WERI-Rb-1 (cell line): ENCODE data around the gene CCDC85C.

Experiments used
- DNase-seq: peaks from one replicate; pipeline ENCODE4 v3.0.0-alpha.2; 2020
- H3K27ac ChIP-seq: fragments of 250-450 bp; sonication (Bioruptor Pico); 2 replicates; pipeline ENCODE4 v1.5.1; 2020; ENCODE audit warnings: mild to moderate bottlenecking, moderate library complexity
- H3K27me3 ChIP-seq: fragments of 250-450 bp; sonication (Bioruptor Pico); 2 replicates; pipeline ENCODE4 v1.5.1; 2021; ENCODE audit warnings: mild to moderate bottlenecking, low read depth, moderate library complexity; ENCODE audit not compliant: insufficient read depth, severe bottlenecking
- H3K36me3 ChIP-seq: fragments of 250-450 bp; sonication (Bioruptor Pico); 2 replicates; pipeline ENCODE4 v1.5.1; 2020; ENCODE audit warnings: mild to moderate bottlenecking, moderate library complexity
- H3K4me3 ChIP-seq: 2 replicates; pipeline ENCODE4 v1.5.1; 2011; ENCODE audit warnings: low read depth, mild to moderate bottlenecking, control low read depth, low read length
- H3K9me3 ChIP-seq: fragments of 250-450 bp; sonication (Bioruptor Pico); 2 replicates; pipeline ENCODE4 v1.5.1; 2021; ENCODE audit warnings: mild to moderate bottlenecking, moderate library complexity; ENCODE audit not compliant: severe bottlenecking
- TF ChIP-seq, protein P1 (sequence below): IDR thresholded peaks from 2 replicates; pipeline ENCODE4 v1.5.1; 2011; ENCODE audit warnings: low read depth, mild to moderate bottlenecking, control low read depth, inconsistent platforms, low read length

The CCDC85C gene

DNA sequence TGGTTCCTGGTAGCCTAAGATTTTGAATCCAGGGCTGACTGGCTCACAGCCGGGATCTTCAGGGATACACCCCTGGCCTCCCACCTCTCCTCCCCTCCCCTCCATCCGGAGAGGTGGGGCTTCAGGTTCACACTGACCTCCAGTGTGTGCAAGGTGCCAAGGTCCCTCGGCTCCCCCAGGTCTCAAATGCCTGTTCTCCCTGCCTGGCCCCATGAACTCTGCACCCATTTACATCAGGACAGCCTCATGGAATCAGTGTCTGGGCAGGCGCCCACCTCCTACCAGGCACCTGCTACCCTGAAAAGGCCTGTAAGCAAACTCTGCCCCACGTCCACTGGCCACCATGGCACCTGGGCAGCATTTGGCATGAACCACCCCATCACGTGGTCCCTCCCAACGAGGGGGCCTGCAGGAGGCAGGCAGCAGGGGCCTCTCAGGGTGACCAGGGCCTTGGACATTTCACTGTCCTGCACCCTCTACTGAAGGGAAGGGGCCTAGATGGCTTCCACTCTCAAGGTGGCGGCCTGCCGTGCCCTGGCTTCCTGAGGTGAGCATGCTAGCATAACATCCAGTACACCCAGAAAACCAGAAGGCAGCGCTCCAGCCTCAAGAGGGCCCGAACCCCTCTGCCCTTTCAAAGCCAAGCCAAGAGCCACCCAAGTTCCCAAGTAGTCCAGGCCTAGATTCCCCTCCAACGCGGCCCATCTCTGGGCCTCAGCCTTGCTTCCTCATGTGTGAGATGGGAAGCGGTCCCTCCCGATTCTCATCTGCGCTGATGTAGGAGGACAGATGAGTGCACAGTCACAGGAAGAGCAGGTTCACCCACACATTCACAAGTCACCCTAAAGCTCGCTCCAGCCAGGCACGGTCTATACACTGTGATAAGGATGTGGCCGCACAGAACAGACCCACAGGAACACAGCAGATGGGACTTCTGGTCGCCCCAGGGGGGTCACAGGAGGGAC is 37.3 kb downstream of the CCDC85C start:
- peak overlapping the region; percentile 89 for H3K27ac ChIP-seq
- DNase-seq: no peak
- TF ChIP-seq, protein P1, sequence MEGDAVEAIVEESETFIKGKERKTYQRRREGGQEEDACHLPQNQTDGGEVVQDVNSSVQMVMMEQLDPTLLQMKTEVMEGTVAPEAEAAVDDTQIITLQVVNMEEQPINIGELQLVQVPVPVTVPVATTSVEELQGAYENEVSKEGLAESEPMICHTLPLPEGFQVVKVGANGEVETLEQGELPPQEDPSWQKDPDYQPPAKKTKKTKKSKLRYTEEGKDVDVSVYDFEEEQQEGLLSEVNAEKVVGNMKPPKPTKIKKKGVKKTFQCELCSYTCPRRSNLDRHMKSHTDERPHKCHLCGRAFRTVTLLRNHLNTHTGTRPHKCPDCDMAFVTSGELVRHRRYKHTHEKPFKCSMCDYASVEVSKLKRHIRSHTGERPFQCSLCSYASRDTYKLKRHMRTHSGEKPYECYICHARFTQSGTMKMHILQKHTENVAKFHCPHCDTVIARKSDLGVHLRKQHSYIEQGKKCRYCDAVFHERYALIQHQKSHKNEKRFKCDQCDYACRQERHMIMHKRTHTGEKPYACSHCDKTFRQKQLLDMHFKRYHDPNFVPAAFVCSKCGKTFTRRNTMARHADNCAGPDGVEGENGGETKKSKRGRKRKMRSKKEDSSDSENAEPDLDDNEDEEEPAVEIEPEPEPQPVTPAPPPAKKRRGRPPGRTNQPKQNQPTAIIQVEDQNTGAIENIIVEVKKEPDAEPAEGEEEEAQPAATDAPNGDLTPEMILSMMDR: no peak
- H3K27me3 ChIP-seq: no peaks in the 10 kb centered on the region
- no peak overlapping the region for H3K4me3 ChIP-seq
- H3K9me3 ChIP-seq: no peaks in the 10 kb centered on the region
- peaks cover 8% of the 10 kb centered on the region for H3K36me3 ChIP-seq

DNA sequence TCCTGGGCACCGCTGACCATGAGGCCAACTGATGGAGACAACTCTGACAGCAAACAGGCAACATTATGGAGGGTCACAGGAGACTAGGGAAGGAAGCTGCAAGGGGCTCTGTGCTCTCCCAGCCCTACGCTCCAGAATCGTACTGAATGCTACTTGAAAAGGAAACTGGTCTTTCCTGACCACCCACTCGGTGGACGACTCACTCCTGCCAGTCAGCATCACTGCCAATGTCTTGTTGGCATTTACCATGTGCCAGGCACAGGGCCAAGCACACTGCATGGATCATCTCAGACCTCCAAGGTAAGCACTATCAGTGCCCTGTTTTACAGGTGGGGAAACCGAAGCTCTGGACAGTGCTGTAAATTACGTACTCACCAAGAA is 38.0 kb downstream of the CCDC85C start:
- Histone ChIP-seq H3K36me3 (peaks cover 3% of the 10 kb centered on the region; the same call in 1 of the 2 replicates), H3K27ac (peak overlapping the region; percentile 89), H3K9me3 (no peaks in the 10 kb centered on the region), H3K4me3 (no peak overlapping the region), H3K27me3 (no peaks in the 10 kb centered on the region)
- TF ChIP-seq, protein P1: no peak
- no peak for DNase-seq

DNA sequence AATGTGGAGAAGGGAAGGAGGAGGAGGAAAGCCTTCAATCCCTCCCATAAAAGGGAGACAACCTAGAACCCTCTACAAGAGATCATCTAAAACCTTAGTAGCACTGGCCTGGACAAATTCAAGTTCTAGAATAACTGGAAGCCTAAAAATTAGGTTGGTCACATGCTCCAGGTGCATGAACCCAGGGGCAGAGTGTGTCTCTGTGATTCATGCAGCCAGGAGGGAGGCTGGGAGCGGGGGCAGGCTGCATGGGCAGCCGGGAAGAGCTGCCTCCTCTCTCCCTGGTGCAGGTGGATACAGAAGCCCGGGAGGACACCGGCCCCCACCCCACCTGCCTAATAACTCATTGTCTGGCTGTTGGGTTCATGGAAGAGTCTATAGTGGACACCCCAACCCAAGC is 38.6 kb downstream of the CCDC85C start:
- Histone ChIP-seq H3K4me3 (no peak overlapping the region), H3K27ac (peak overlapping the region; percentile 89), H3K9me3 (no peaks in the 10 kb centered on the region), H3K27me3 (no peaks in the 10 kb centered on the region), H3K36me3 (peaks cover 3% of the 10 kb centered on the region; the same call in 1 of the 2 replicates)
- TF ChIP-seq, protein P1: no peak
- DNase-seq: no peak

DNA sequence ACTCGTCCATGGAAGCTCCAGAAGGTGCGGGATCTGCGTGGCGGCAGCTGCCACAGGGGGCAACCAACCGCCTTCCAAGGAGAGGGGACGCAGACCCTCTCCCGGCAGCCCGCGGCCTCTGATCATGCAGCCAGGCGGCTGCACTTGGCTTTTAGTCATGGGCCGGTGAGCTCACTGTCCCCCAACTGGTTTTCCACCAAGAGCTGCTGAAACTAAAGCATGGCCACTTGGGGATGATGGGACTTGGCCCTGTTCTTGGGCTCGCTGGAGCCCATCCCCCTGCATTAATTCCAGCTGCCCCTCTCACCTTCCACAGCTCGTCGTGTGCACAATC is 39.1 kb downstream of the CCDC85C start:
- no peaks in the 10 kb centered on the region for H3K9me3 ChIP-seq
- TF ChIP-seq, protein P1: no peak
- H3K36me3 ChIP-seq: no peaks in the 10 kb centered on the region
- no peaks in the 10 kb centered on the region for H3K27me3 ChIP-seq
- no peak overlapping the region for H3K4me3 ChIP-seq
- peak overlapping the region; percentile 89 for H3K27ac ChIP-seq
- DNase-seq: no peak

DNA sequence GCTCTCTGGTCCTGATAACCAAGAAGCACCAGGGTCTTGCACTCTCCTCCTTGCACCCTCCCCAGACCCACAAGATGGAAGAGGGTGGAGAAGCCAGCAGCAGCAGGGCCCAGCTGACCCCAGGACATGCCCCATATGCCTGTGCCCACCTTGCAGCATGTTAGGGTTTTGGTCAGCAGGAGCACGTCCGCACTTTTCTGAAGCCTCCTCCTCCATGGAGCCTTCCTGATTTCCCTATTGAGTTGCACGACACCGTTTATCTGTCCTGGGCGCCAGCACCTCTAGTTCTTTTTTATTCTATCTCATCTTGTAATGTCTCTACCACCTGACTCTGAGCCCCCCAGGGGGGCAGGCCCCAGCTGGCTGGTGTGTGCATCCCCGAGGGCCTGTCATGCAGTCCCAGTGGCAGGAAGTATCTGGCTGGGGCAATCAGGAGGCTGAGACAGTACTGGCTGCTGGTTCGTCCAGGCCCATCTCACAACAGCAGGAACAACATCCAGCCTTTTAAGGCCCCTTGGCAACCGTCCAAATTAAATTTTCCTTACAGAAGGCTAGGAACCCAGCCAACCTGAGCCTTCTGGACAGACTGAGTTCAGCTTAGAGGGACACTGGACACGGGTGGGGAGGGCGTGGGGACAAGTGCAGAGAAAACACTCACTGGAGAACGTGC is 39.6 kb downstream of the CCDC85C start:
- H3K4me3 ChIP-seq: no peak overlapping the region
- no peaks in the 10 kb centered on the region for H3K9me3 ChIP-seq
- H3K27ac ChIP-seq: peak overlapping the region; percentile 89
- no peaks in the 10 kb centered on the region for H3K27me3 ChIP-seq
- peaks cover 2% of the 10 kb centered on the region; the same call in 1 of the 2 replicates for H3K36me3 ChIP-seq
- DNase-seq: no peak
- TF ChIP-seq, protein P1: no peak
